AG04450 (cell line): Measurements from ENCODE around the gene MSI2. TPM values are rescaled to one million over a fixed set of nuclear protein-coding genes. Genes with fewer than 3 reads are reported as not detected.

Experiments
- CTCF ChIA-PET: fragments of 300-600, 350-600 bp; formaldehyde crosslinking; extraction: SDS; loops from one replicate; lab custom pipeline; 2022; ENCODE audit warnings: antibody characterized with exemption, inconsistent platforms; lab: Charles Lee
- POLR2A ChIA-PET: fragments of 350-600 bp; formaldehyde crosslinking; extraction: SDS; loops from one replicate; lab custom pipeline; 2021; ENCODE audit warnings: antibody characterized with exemption, inconsistent platforms; lab: Yijun Ruan, JAX
- DNase-seq: peaks from one replicate; pipeline ENCODE4 v3.0.0-alpha.2; 2011; ENCODE audit warnings: low read depth, low spot score
- H3K27ac ChIP-seq: one replicate; pipeline ENCODE4 v1.5.1; 2012; ENCODE audit warnings: low read depth, low read length, control low read depth
- H3K27me3 ChIP-seq: one replicate; pipeline ENCODE4 v1.6.0; 2012; ENCODE audit warnings: low read length; ENCODE audit not compliant: control insufficient read depth, insufficient read depth
- H3K4me3 ChIP-seq: 2 replicates; pipeline ENCODE4 v1.5.1; 2011; ENCODE audit warnings: mild to moderate bottlenecking, low read depth, low read length, control low read depth
- H3K9me3 ChIP-seq: 2 replicates; pipeline ENCODE4 v1.5.1; 2012; ENCODE audit warnings: low read length; ENCODE audit not compliant: control insufficient read depth, insufficient read depth
- CTCF ChIP-seq: IDR thresholded peaks from 2 replicates; pipeline ENCODE4 v1.5.1; 2011; ENCODE audit warnings: low read depth, low read length, control low read depth, inconsistent platforms
- polyA plus RNA-seq: library from polyadenylated mRNA; depleted of rRNA; stranded (reverse); fragments of >200 nt; gene quantifications from 2 replicates; pipeline ENCODE4 v1.2.3, GENCODE V29; 2011

The MSI2 gene
- polyA plus RNA-seq, 1 experiment = 26.2 TPM

- H3K4me3 ChIP-seq = no peak overlapping the region
- no peak for DNase-seq
- CTCF ChIA-PET = no interaction called here
- no peaks in the 10 kb centered on the region for H3K27me3 ChIP-seq
- TF ChIP-seq CTCF = no peak
- POLR2A ChIA-PET = no interaction called here
- H3K27ac ChIP-seq = no peak overlapping the region
- H3K9me3 ChIP-seq = no peaks in the 10 kb centered on the region
These were observed 55.2 kb downstream of the MSI2 start for GRCh38 chr17:57311281-57312216.

- no peak for DNase-seq
- no peak overlapping the region for H3K4me3 ChIP-seq
- POLR2A ChIA-PET = no interaction called here
- no peak overlapping the region for H3K27ac ChIP-seq
- TF ChIP-seq CTCF = no peak
- CTCF ChIA-PET = no interaction called here
- H3K27me3 ChIP-seq = no peaks in the 10 kb centered on the region
- H3K9me3 ChIP-seq = no peaks in the 10 kb centered on the region
These were observed 55.9 kb downstream of the MSI2 start for GRCh38 chr17:57312242-57312641.

GRCh38 chr17:57313097-57313835, 56.9 kb downstream of the MSI2 start:
- ChIA-PET CTCF (no interaction called here), POLR2A (no interaction called here)
- TF ChIP-seq CTCF = no peak
- Histone ChIP-seq H3K4me3 (no peak overlapping the region), H3K27me3 (no peaks in the 10 kb centered on the region), H3K9me3 (no peaks in the 10 kb centered on the region), H3K27ac (no peak overlapping the region)
- DNase-seq = no peak

GRCh38 chr17:57315061-57316015, 59.0 kb downstream of the MSI2 start:
- CTCF ChIA-PET = interaction anchor here (0.6 kb wide), 1 partner anchor 80 kb away, joined by 3 read pairs; no protein-coding TSS in a partner anchor

More at GRCh38 chr17:57315061-57316015, 59.0 kb downstream of the MSI2 start:
- H3K27me3 ChIP-seq = no peaks in the 10 kb centered on the region
- H3K27ac ChIP-seq = no peak overlapping the region
- no peaks in the 10 kb centered on the region for H3K9me3 ChIP-seq
- no peak overlapping the region for H3K4me3 ChIP-seq
- no peak for DNase-seq
- POLR2A ChIA-PET = no interaction called here
- TF ChIP-seq CTCF = no peak
